Fibroblast of pulmonary artery (primary cell): ENCODE results near the gene LSAMP.
A peak's percentile ranks its signal among the peaks of the same experiment; 100 is the strongest.

Experiments
- DNase-seq: peaks from one replicate; pipeline ENCODE4 v3.0.0-alpha.2; 2010; ENCODE audit warnings: low read depth
- H3K4me3 ChIP-seq: replicated peaks from 2 replicates; pipeline ENCODE4 v1.5.1; 2011; ENCODE audit warnings: low read depth, mild to moderate bottlenecking, control low read depth, low read length, moderate library complexity
- TF ChIP-seq, protein P1 (sequence below): IDR thresholded peaks from 2 replicates; pipeline ENCODE4 v1.5.1; 2011; ENCODE audit warnings: mild to moderate bottlenecking, control low read depth, low read length, inconsistent platforms; ENCODE audit errors: missing control alignments

LSAMP gene

DNA sequence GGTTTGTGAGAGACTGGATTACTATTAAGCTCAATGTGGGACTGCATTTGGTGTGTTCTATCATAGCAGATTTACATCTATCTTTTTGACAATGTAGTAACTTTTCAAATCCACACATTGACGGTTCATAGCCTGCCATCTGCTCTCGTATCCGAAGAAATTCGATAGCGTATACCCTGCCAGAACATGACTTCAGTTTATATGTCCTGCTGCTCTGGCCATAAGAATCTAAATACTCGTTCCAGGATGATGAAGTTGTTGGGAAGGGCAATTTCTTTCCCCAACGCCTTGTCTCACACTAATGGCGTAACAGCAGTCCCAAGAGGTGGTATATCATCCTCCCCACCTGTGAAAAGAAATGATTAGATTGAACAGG is 180.0 kb downstream of the LSAMP start:
- H3K4me3 ChIP-seq = no peak overlapping the region
- DNase-seq = no peak
- TF ChIP-seq, protein P1, sequence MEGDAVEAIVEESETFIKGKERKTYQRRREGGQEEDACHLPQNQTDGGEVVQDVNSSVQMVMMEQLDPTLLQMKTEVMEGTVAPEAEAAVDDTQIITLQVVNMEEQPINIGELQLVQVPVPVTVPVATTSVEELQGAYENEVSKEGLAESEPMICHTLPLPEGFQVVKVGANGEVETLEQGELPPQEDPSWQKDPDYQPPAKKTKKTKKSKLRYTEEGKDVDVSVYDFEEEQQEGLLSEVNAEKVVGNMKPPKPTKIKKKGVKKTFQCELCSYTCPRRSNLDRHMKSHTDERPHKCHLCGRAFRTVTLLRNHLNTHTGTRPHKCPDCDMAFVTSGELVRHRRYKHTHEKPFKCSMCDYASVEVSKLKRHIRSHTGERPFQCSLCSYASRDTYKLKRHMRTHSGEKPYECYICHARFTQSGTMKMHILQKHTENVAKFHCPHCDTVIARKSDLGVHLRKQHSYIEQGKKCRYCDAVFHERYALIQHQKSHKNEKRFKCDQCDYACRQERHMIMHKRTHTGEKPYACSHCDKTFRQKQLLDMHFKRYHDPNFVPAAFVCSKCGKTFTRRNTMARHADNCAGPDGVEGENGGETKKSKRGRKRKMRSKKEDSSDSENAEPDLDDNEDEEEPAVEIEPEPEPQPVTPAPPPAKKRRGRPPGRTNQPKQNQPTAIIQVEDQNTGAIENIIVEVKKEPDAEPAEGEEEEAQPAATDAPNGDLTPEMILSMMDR = no peak

DNA sequence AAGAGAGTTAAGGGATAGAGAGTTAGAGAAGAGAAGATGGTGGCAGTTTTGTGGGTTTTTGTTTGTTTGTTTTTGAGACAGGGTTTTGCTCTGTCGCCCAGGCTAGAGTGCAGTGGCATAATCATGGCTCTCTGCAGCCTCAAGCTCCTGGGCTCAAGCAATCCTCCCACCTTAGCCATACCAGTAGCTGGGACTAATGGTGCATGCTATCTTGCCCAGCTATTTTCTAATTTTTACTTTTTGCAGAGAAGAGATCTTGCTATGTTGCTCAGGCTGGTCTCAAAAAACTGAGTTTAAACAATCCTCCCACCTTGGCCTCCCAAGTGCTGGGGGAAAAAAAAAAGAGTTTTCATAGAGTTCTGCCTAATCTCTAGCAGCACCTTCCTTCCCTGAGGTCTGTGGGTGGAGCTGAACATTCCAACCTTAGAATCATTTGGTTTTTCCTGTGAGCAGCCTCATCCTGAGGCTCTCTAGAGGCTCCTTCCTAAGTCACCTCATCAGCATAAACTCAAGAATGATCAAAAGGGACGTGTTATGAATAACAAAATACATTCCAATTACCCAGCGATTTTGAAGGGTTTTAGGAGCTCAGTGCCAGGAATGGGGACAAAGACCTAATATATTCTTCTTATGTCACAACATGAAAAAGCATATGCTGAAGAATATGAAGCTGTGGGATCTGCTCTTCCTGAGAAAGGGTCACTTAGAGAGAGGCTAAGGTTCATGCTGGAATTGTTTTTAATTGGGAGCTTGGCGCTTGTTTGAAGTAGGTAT is 180.6 kb downstream of the LSAMP start:
- H3K4me3 ChIP-seq = no peak overlapping the region
- TF ChIP-seq, protein P1 = no peak
- DNase-seq = peak; percentile 17

DNA sequence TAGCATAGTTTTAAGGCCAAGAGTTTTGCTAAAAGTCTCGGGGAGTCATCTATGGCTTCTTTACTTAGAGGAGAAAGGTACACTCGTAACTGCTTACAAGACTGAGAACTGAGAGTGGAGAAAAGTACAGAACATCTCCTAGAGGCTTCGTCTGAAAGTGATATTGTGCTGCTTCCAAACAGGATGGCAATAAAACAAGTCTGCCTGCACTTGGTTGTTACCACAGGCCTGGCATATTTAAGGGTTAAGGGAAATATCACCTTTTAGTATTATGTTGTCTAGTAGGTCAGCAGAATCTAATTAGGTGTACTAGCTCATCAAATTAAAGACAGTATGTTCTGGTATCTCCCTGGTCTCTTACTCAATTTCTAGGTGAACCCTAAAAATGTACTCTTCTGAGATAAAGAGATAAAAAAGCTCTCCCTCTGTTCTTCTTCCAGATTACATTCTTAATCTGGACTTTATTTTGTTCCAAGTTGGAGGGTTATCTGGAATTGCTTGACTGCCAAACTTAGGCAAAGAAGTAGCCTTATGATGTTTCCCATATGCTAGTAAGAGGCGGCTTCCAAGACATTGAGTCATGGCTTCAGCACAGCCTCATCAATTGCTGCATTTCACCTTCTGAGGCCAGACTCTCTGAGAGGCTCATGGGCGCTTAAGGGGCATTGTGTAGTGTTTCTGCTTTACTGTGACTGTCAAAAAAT is 181.3 kb downstream of the LSAMP start:
- DNase-seq = peak; percentile 69
- TF ChIP-seq, protein P1 = no peak
- no peak overlapping the region for H3K4me3 ChIP-seq

DNA sequence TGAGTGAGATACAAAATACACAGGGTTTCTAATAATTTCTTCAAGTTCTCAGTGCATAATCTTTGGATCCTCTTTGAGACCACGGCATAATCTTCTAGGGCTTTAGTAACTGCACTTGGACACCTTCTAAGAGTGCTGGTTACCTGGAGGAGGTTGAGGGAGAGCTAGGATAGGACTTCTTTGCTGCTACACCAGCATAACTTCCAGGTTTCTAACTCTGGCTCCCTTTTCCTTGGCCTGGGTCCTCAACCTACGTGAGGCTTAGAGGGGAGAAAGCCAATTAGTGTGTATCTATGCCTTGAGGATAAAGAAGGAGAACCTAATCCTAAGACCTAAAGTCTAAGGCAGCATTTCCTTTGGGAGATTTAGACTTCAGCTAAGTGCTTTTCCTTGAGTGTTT is 184.8 kb downstream of the LSAMP start:
- H3K4me3 ChIP-seq = no peak overlapping the region
- TF ChIP-seq, protein P1 = no peak
- DNase-seq = no peak

DNA sequence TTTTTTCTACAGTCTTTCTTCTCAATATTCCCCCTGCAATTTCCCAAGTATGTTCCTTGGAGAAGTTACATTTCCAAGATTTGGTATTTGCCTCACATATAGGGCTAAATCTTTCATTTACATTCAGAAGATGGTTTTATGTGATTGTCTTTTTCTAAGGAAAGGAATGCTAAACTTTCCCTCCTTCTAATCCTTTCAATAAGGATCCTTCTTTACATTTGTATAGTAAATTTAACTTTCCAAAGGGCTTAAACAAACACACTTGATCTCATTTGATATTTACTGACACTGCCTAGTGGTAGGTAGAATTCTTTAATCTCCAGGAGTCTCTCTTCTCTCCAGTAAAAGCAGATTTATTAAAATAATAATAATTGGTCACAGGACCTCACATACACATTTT is 185.3 kb downstream of the LSAMP start:
- H3K4me3 ChIP-seq = no peak overlapping the region
- TF ChIP-seq, protein P1 = no peak
- no peak for DNase-seq

DNA sequence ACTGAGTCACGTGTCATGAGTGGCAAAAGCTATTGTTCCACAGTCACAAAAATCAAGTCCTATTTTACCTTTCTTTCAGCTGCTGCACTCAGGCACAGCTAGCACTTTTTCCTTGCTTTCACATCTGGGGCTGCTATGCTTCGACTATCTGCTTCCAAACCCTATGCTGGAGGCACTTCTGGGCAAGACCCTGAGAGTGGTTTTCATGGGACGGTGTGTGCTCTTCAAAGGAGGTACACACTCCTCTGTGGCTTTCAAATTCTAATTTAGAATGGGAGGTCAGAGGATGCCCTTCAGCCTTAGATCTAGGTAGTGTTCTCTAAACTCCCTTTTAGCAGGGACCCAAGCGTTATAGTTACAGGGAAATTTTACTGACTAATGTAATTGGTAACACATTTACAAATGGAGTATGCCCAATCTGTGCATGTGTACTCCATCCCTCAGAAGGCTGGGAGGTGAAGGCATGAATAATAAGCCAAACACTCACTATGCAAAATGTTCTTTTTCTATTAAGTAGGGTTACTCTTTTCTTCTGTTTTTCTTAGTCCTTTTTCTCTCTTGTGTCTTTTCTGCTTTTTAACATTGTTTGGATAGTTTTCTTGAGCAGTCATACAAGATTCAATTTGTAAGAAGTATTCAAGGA is 188.3 kb downstream of the LSAMP start:
- no peak for DNase-seq
- H3K4me3 ChIP-seq = no peak overlapping the region
- TF ChIP-seq, protein P1 = no peak
